Small intestine (tissue), 7 donors: Measurements from ENCODE around the gene IRF4. TPM values are rescaled to one million over a fixed set of nuclear protein-coding genes. Genes with fewer than 3 reads are reported as not detected.
A peak's percentile ranks its signal among the peaks of the same experiment; 100 is the strongest.

Experiments used
- DNase-seq, 2 donors: peaks; one replicate each; pipeline versions ENCODE4 v3.0.0 to v3.0.0-alpha.2; 2013
- FAIRE-seq: peaks from 2 replicates; lab custom pipeline; 2012; peaks lifted over from hg19 to GRCh38; lab: Jason Lieb, UNC
- H3K27ac ChIP-seq, 3 donors: one replicate each; pipeline ENCODE4 v1.5.1; 2013; ENCODE audit warnings: low read length in 2 of 3, mild to moderate bottlenecking in 2 of 3, control low read depth in 1 of 3, inconsistent platforms in 1 of 3, low read depth in 1 of 3, moderate library complexity in 1 of 3
- H3K27me3 ChIP-seq, 3 donors: one replicate each; pipeline ENCODE4 v1.6.1; 2013; ENCODE audit warnings: low read length in 3 of 3, inconsistent platforms in 1 of 3; ENCODE audit not compliant: control insufficient read depth in 3 of 3, insufficient read depth in 3 of 3
- H3K36me3 ChIP-seq, 3 donors: one replicate each; pipeline ENCODE4 v1.6.1; 2013; ENCODE audit warnings: low read length in 3 of 3, inconsistent platforms in 1 of 3, low read depth in 1 of 3, mild to moderate bottlenecking in 1 of 3, moderate library complexity in 1 of 3; ENCODE audit not compliant: control insufficient read depth in 3 of 3, insufficient read depth in 2 of 3
- H3K4me1 ChIP-seq, 3 donors: one replicate each; pipeline ENCODE4 v1.6.1; 2013; ENCODE audit warnings: low read length in 2 of 3, inconsistent platforms in 1 of 3, low read depth in 1 of 3, mild to moderate bottlenecking in 1 of 3, moderate library complexity in 1 of 3; ENCODE audit not compliant: control insufficient read depth in 3 of 3, insufficient read depth in 2 of 3
- H3K4me3 ChIP-seq, 3 donors: one replicate each; pipeline ENCODE4 v1.5.1; 2013; ENCODE audit warnings: low read length in 3 of 3, control low read depth in 1 of 3, inconsistent platforms in 1 of 3, low read depth in 1 of 3, mild to moderate bottlenecking in 1 of 3, moderate library complexity in 1 of 3
- H3K9me3 ChIP-seq, 2 donors: one replicate each; pipeline ENCODE4 v1.6.1; 2013; ENCODE audit warnings: low read depth in 1 of 2, low read length in 1 of 2; ENCODE audit not compliant: control insufficient read depth in 2 of 2, insufficient read depth in 1 of 2
- WGBS, 3 donors: extraction: QIAGEN DNeasy Blood & Tissue Kit; methylation state at CpG; one replicate each; pipeline ENCODE4 v1.1.7; 2013; 5-methylcytosine and 5-hydroxymethylcytosine counted together
- polyA plus RNA-seq, 4 donors: library from polyadenylated mRNA; stranded (reverse) in 3 of 4; unstranded in 1 of 4; fragments of 200-250 nt in 3 of 4; fragments of 120-200 nt in 1 of 4; gene quantifications; one replicate each; pipeline versions ENCODE4 v1.2.1 to v1.2.3, GENCODE V29; 2013
- donor health status: healthy with polysubstance abuse.
- donor health status: control.
- donor health status: control.
- donor health status: Bipolar disorder and iron deficiency.
- donor health status: healthy.

Gene IRF4
- polyA plus RNA-seq, 4 donors, result 0.16 to 3.5 (median 1.4) TPM; not detected in 1

- DNase-seq (no peak), FAIRE-seq (no peak)
- 68 to 75% (median 75%) methylated on average over 28 to 29 of the region's 29 CpGs for WGBS, 3 donors
- H3K27me3 ChIP-seq, result peaks cover 0 to 3% (median 0%) of the 10 kb centered on the region in 3 donors
- peak overlapping the region in 1 of 3 donors; percentile 3 for H3K4me3 ChIP-seq
- H3K4me1 ChIP-seq, result no peaks in the 10 kb centered on the region
- H3K9me3 ChIP-seq, result no peaks in the 10 kb centered on the region
- H3K27ac ChIP-seq, result peak overlapping the region in 1 of 3 donors; percentile 37
- no peaks in the 10 kb centered on the region for H3K36me3 ChIP-seq
Measured at GRCh38 chr6:447381-448165, 56.0 kb downstream of the IRF4 start.

GRCh38 chr6:448296-449056 is 56.9 kb downstream of the IRF4 start:
- Histone ChIP-seq H3K27me3 (peaks cover 0 to 5% (median 0%) of the 10 kb centered on the region in 3 donors), H3K36me3 (no peaks in the 10 kb centered on the region), H3K9me3 (no peaks in the 10 kb centered on the region), H3K4me3 (no peak overlapping the region), H3K4me1 (no peaks in the 10 kb centered on the region), H3K27ac (no peak overlapping the region)
- DNase-seq (no peak), FAIRE-seq (no peak)
- 85 to 90% (median 87%) methylated on average over 19 of the region's 19 CpGs for WGBS, 3 donors

GRCh38 chr6:449057-449430 is 57.5 kb downstream of the IRF4 start:
- H3K27ac ChIP-seq, result no peak overlapping the region
- no peaks in the 10 kb centered on the region for H3K4me1 ChIP-seq
- H3K36me3 ChIP-seq, result no peaks in the 10 kb centered on the region
- WGBS, 3 donors, result 83 to 92% (median 83%) methylated on average over 12 of the region's 12 CpGs
- no peak for DNase-seq
- no peak overlapping the region for H3K4me3 ChIP-seq
- no peak for FAIRE-seq
- no peaks in the 10 kb centered on the region for H3K9me3 ChIP-seq
- peaks cover 0 to 5% (median 0%) of the 10 kb centered on the region in 3 donors for H3K27me3 ChIP-seq

GRCh38 chr6:449486-450419 is 58.2 kb downstream of the IRF4 start:
- DNase-seq (no peak), FAIRE-seq (no peak)
- H3K36me3 ChIP-seq, result no peaks in the 10 kb centered on the region
- H3K27me3 ChIP-seq, result peaks cover 0 to 5% (median 0%) of the 10 kb centered on the region in 3 donors
- no peak overlapping the region for H3K27ac ChIP-seq
- 91 to 94% (median 91%) methylated on average over 53 to 62 of the region's 62 CpGs for WGBS, 3 donors
- no peaks in the 10 kb centered on the region for H3K9me3 ChIP-seq
- H3K4me1 ChIP-seq, result no peaks in the 10 kb centered on the region
- H3K4me3 ChIP-seq, result no peak overlapping the region

- H3K4me3 ChIP-seq, result no peak overlapping the region
- H3K4me1 ChIP-seq, result no peaks in the 10 kb centered on the region
- no peaks in the 10 kb centered on the region for H3K36me3 ChIP-seq
- H3K9me3 ChIP-seq, result no peaks in the 10 kb centered on the region
- FAIRE-seq, result no peak
- DNase-seq, result no peak
- H3K27me3 ChIP-seq, result peaks cover 0 to 5% (median 0%) of the 10 kb centered on the region in 3 donors
- 90 to 93% (median 92%) methylated on average over 12 of the region's 12 CpGs for WGBS, 3 donors
- H3K27ac ChIP-seq, result no peak overlapping the region
Measured at GRCh38 chr6:451336-451735, 59.8 kb downstream of the IRF4 start.

- Histone ChIP-seq H3K36me3 (no peaks in the 10 kb centered on the region), H3K4me1 (no peaks in the 10 kb centered on the region), H3K27me3 (peaks cover 0 to 5% (median 0%) of the 10 kb centered on the region in 3 donors), H3K27ac (no peak overlapping the region), H3K9me3 (no peaks in the 10 kb centered on the region), H3K4me3 (no peak overlapping the region)
- 93 to 95% (median 94%) methylated on average over 8 of the region's 8 CpGs for WGBS, 3 donors
- no peak for FAIRE-seq
- DNase-seq, result no peak
Measured at GRCh38 chr6:451847-452246, 60.3 kb downstream of the IRF4 start.

GRCh38 chr6:452301-453067 is 60.9 kb downstream of the IRF4 start:
- DNase-seq (no peak), FAIRE-seq (no peak)
- Histone ChIP-seq H3K27ac (no peak overlapping the region), H3K4me3 (no peak overlapping the region), H3K4me1 (no peaks in the 10 kb centered on the region), H3K9me3 (no peaks in the 10 kb centered on the region), H3K27me3 (peaks cover 0 to 5% (median 0%) of the 10 kb centered on the region in 3 donors), H3K36me3 (no peaks in the 10 kb centered on the region)
- 73 to 85% (median 77%) methylated on average over 9 of the region's 9 CpGs for WGBS, 3 donors
